Stimulated activated CD4-positive, alpha-beta T cell treated with anti-CD3 and anti-CD28 coated beads, Interleukin-2, amount 100 ng/mL, for 24 hours (primary cell): Measurements from ENCODE around the gene SRRM3.
"Not testable (repeated sequence)": the region's sequence is repeated elsewhere in the genome, so short reads cannot be mapped to it uniquely, and the experiment has no call there.

Experiments
- DNase-seq, 2 donors: peaks; one replicate each; pipeline ENCODE4 v3.0.0-alpha.2; 2020

The SRRM3 gene

GRCh38 chr7:76189276-76189675 is 12.4 kb upstream of the SRRM3 start:
- no peak for DNase-seq

GRCh38 chr7:76191783-76192240 is 9.9 kb upstream of the SRRM3 start:
- DNase-seq = no peak

GRCh38 chr7:76193466-76193865 is 8.2 kb upstream of the SRRM3 start:
- DNase-seq = no peak

- no peak for DNase-seq
Measured at GRCh38 chr7:76193883-76194282, 7.8 kb upstream of the SRRM3 start.

- DNase-seq = no peak
Measured at GRCh38 chr7:76196786-76197185, 4.9 kb upstream of the SRRM3 start.

- DNase-seq = no peak
Measured at GRCh38 chr7:76198202-76198601, 3.5 kb upstream of the SRRM3 start.

GRCh38 chr7:76202666-76203030 is 952 bp downstream of the SRRM3 start:
- DNase-seq = no peak

GRCh38 chr7:76204147-76204546 is 2.5 kb downstream of the SRRM3 start:
- no peak for DNase-seq

GRCh38 chr7:76206633-76207032 is 4.9 kb downstream of the SRRM3 start:
- no peak for DNase-seq

GRCh38 chr7:76209310-76209709 is 7.6 kb downstream of the SRRM3 start:
- DNase-seq = no peak

GRCh38 chr7:76211216-76211615 is 9.5 kb downstream of the SRRM3 start:
- no peak for DNase-seq

GRCh38 chr7:76215349-76215748 is 13.7 kb downstream of the SRRM3 start:
- not testable (repeated sequence) for DNase-seq

- no peak for DNase-seq
Measured at GRCh38 chr7:76216381-76217082, 14.8 kb downstream of the SRRM3 start.

GRCh38 chr7:76217942-76218566 is 16.4 kb downstream of the SRRM3 start:
- no peak for DNase-seq

GRCh38 chr7:76220185-76221057 is 18.7 kb downstream of the SRRM3 start:
- no peak for DNase-seq

- DNase-seq = no peak
Measured at GRCh38 chr7:76222333-76222732, 20.6 kb downstream of the SRRM3 start.

GRCh38 chr7:76222839-76223238 is 21.1 kb downstream of the SRRM3 start:
- no peak for DNase-seq

GRCh38 chr7:76223286-76223972 is 21.7 kb downstream of the SRRM3 start:
- no peak for DNase-seq

- DNase-seq = no peak
Measured at GRCh38 chr7:76224695-76225094, 23.0 kb downstream of the SRRM3 start.

GRCh38 chr7:76225379-76225778 is 23.7 kb downstream of the SRRM3 start:
- DNase-seq = peak; percentile 27 to 35

GRCh38 chr7:76225951-76226350 is 24.3 kb downstream of the SRRM3 start:
- no peak for DNase-seq

GRCh38 chr7:76226878-76227423 is 25.3 kb downstream of the SRRM3 start:
- not testable (repeated sequence) for DNase-seq

- DNase-seq = no peak
Measured at GRCh38 chr7:76230214-76230613, 28.5 kb downstream of the SRRM3 start.
